Brain microvascular endothelial cell (primary cell): ENCODE data around the gene OR2AP1.
"Not testable (repeated sequence)": the region's sequence is repeated elsewhere in the genome, so short reads cannot be mapped to it uniquely, and the experiment has no call there.

Experiments used
- DNase-seq: peaks from one replicate; pipeline ENCODE4 v3.0.0-alpha.2; 2020
- H3K27ac ChIP-seq: fragments of 250-450 bp; sonication (Bioruptor Pico); 2 replicates; pipeline ENCODE4 v1.5.1; 2020; ENCODE audit warnings: mild to moderate bottlenecking, moderate library complexity
- H3K27me3 ChIP-seq: fragments of 250-450 bp; sonication (Bioruptor Pico); replicated peaks from 2 replicates; pipeline ENCODE4 v1.5.1; 2020; ENCODE audit warnings: mild to moderate bottlenecking
- H3K36me3 ChIP-seq: fragments of 250-450 bp; sonication (Bioruptor Pico); replicated peaks from 2 replicates; pipeline ENCODE4 v1.5.1; 2020; ENCODE audit warnings: mild to moderate bottlenecking
- H3K4me3 ChIP-seq: 2 replicates; pipeline ENCODE4 v1.5.1; 2011; ENCODE audit warnings: low read depth, mild to moderate bottlenecking, control low read depth, low read length, moderate library complexity
- CTCF ChIP-seq: IDR thresholded peaks from 2 replicates; pipeline ENCODE4 v1.5.1; 2011; ENCODE audit warnings: low read depth, mild to moderate bottlenecking, moderate library complexity, low read length, control low read depth, inconsistent platforms; ENCODE audit errors: missing control alignments
- in situ Hi-C: cut with HindIII; loops from 2 replicates; pipeline ENCODE4 v1.10.0; 2017; ENCODE audit warnings: low sequenced_read_pairs, low pct_ligation_motif_present

Gene OR2AP1

GRCh38 chr12:55572168-55572567 lies at the start of gene OR2AP1:
OR2AP1 (plus strand) TSS chr12:55572468; CDS start chr12:55574415, 1,947 bp downstream.
- Histone ChIP-seq H3K27ac (no peak within 1 kb of the TSS), H3K36me3 (no peaks in the 10 kb centered on the region), H3K4me3 (no peak within 1 kb of the TSS), H3K27me3 (no peaks in the 10 kb centered on the region)
- no peak for TF ChIP-seq CTCF
- no peak for DNase-seq
- in situ Hi-C loops: no loop called here

DNA sequence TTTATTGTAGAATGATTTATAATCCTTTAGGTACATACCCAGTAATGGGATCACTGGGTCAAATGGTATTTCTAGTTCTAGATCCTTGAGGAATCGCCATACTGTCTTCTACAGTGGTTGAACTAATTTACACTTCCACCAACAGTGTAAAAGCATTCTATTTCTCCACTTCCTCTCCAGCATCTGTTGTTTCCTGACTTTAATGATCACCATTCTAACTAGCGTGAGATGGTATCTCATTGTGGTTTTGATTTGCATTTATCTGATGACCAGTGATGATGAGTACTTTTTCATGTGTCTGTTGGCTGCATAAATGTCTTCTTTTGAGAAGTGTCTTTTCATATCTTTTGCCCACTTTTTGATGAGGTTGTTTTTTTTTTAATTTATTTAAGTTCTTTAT lies 24.0 kb upstream of the OR2AP1 start:
- H3K27me3 ChIP-seq, in situ Hi-C loops, H3K27ac ChIP-seq, H3K36me3 ChIP-seq, H3K4me3 ChIP-seq, DNase-seq: not testable (repeated sequence)

DNA sequence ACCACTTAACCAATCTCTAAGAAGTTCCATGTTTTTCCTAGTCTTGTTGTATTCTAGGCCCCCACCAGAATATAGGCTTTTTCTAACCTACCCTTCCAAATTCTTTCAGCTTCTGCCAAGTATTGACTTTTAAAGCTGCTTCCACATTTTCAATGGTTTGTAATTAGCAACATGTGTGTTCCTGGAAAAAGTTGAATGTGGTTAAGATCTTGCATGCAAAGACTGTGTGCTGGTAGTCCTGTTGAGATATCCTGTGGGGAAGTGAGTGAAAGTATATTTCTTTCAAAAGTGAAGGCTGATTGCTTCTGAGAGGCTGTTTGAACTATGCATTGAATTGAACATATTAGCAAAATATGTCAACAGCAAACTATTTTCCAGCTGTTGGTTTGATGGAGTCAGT lies 23.5 kb upstream of the OR2AP1 start:
- no peaks in the 10 kb centered on the region for H3K36me3 ChIP-seq
- H3K27ac ChIP-seq: no peak overlapping the region
- DNase-seq: no peak
- H3K27me3 ChIP-seq: no peaks in the 10 kb centered on the region
- in situ Hi-C loops: no loop called here
- no peak for TF ChIP-seq CTCF
- H3K4me3 ChIP-seq: no peak overlapping the region

DNA sequence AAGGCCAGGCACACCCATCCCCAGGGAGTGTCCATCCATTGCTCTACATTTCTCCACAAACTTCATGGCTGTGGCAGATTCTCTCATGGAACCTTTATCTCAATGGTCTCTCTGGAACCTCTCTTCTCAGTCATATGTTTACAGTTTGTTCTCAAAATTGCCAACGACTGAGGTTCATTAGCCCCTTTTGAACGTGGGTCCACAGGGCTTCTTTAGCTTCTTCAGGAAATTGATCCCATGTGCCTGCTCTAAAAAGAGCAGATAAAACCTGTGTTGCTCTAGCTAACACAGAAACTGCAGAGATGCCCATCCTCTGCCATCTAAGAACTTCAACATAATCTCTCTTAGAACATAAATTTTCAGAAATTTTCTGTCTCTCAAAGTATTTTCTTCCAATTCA lies 23.0 kb upstream of the OR2AP1 start, which contains the start of gene OR6C4:
Gene OR6C4 (plus strand): TSS at position 301 of the 400 bp plus-strand sequence. CDS start 1,625 bp downstream, outside the sequence.
- in situ Hi-C loops: no loop called here
- TF ChIP-seq CTCF: no peak
- Histone ChIP-seq H3K27ac (no peak within 1 kb of the TSS), H3K4me3 (no peak within 1 kb of the TSS), H3K27me3 (no peaks in the 10 kb centered on the region), H3K36me3 (no peaks in the 10 kb centered on the region)
- no peak for DNase-seq

- H3K36me3 ChIP-seq: no peaks in the 10 kb centered on the region
- in situ Hi-C loops: no loop called here
- no peak overlapping the region for H3K4me3 ChIP-seq
- DNase-seq: no peak
- no peak for TF ChIP-seq CTCF
- H3K27ac ChIP-seq: no peak overlapping the region
- H3K27me3 ChIP-seq: no peaks in the 10 kb centered on the region
Observed at GRCh38 chr12:55554296-55554695, 18.0 kb upstream of the OR2AP1 start.

DNA sequence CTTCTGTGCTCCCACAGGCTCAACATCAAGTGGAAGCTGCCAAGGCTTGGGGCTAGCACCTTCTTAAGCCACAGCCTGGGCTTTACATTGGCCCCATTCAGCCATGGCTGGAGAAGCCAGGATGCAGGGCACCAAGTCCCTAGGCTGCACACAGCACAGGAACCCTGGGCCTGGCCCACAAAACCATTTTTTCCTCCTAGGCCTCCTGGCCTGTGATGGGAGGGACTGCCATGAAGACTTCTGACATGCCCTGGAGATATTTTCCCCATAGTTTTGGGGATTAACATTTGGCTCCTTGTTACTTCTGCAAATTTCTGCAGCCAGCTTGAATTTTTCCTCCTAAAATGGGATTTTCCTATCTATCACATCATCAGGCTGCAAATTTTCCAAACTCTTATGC lies 2.2 kb upstream of the OR2AP1 start:
- DNase-seq, in situ Hi-C loops, H3K4me3 ChIP-seq: not testable (repeated sequence)

DNA sequence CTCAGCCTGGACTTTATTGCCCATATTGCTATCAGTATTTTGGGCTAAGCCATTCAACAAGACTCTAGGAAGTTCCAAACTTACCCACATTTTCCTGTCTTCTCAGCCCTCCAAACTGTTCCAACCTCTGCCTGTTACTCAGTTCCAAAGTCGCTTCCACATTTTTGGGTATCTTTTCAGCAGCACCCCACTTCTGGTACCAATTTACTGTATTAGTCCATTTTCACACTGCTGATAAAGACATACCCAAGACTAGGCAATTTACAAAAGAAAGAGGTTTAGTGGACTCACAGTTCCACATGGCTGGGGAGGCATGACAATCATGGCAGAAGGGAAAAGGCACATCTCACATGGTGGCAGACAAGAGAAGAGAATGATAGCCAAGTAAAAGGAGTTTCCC lies 1.6 kb upstream of the OR2AP1 start:
- H3K4me3 ChIP-seq, H3K36me3 ChIP-seq, H3K27me3 ChIP-seq, in situ Hi-C loops, H3K27ac ChIP-seq, DNase-seq: not testable (repeated sequence)

More for the DNA sequence above, 2.2 kb upstream of the OR2AP1 start:
- H3K27ac ChIP-seq, H3K27me3 ChIP-seq, H3K36me3 ChIP-seq: not testable (repeated sequence)
